ENCODE measurements around the gene ACTR1A.

ACTR1A gene

DNA sequence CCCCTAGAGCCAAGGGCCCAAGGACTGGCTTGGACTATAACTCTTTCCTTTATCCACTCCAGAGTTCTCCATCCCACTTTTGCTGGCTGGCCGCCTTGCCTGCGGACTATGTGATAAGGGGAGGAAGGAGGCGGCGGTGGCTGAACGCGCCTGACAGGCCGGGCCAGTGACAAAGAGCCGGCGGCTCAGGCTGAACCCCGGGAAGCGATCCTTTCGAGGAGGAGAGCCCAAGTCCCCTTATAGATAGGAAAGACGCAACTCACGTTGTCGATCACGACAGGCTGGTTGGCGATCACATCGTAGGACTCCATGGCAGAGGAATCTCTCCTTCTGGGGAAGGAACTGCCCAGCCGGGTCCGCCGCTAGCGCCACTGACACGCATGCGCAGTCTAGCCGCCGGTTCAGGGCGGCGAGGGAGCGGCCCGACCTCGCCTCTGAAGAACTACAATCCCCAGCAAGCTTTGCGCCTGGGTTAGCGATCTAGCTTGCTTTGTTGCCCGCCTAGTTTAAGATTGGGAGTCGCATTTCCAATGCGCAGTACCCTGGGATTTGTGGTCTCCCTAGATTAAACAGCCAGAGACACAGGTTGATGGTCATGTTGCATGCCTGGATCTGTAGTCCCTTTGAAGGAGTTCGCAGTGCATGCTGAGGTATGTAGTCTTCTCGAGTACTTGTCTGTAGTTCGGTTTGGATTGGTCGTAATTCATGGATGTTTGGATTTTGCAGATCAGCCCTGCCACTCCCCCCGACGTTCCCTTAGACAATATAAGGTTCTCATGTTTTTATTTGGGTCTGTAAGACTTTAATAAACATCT lies at the start of gene ACTR1A:
Gene ACTR1A (minus strand): TSS at position 376 of the 815 bp plus-strand sequence. CDS start 65 bp downstream, at position 311.
- TF ChIP-seq MYC (IDR thresholded peaks at IDR 0.05; ENCODE audit: low read depth, low read length): peak; percentile 89
- no peak for TF ChIP-seq CTCF (IDR thresholded peaks at IDR 0.05; ENCODE audit: low read depth, low read length)
- peak; percentile 70 for TF ChIP-seq POLR2A (IDR thresholded peaks at IDR 0.05; ENCODE audit: extremely low read depth, insufficient read length)
- TF ChIP-seq, protein P1, sequence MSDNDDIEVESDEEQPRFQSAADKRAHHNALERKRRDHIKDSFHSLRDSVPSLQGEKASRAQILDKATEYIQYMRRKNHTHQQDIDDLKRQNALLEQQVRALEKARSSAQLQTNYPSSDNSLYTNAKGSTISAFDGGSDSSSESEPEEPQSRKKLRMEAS (IDR thresholded peaks at IDR 0.05; ENCODE audit: low read depth, low read length): peak; percentile 83
- peak within 1 kb of the TSS; percentile 91 for H3K4me3 ChIP-seq (ENCODE audit: low read depth, low read length)
- peak; percentile 99 for DNase-seq (ENCODE audit: low read depth)

DNA sequence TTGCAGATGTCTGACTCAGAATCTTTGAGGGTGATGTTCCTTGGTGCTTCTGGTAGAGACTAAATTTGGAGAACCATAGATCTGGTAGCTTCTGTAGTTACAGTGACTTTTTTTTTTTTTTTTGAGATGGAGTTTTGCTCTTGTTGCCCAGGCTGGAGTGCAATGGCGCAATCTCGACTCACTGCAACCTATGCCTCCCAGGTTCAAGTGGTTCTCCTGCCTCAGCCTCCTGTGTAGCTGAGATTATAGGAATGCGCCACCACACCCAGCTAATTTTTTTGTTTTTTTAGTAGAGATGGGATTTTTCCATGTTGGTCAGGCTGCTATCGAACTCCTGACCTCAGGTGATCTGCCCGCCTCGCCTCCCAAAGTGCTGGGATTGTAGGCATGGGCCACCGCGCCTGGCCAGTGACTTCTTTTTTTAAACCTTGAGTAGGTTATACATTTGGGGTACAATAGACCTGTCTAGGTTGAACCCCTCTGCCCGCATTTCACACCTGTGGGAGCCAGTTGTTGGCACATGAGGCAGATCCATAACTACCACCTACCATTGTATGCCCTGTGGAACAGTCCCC lies 48.2 kb upstream of the ACTR1A start:
- no peak for TF ChIP-seq MYC (IDR thresholded peaks at IDR 0.05; ENCODE audit: low read depth, low read length)
- TF ChIP-seq, protein P1 (IDR thresholded peaks at IDR 0.05; ENCODE audit: low read depth, low read length): no peak
- no peak for TF ChIP-seq CTCF (IDR thresholded peaks at IDR 0.05; ENCODE audit: low read depth, low read length)
- TF ChIP-seq POLR2A (IDR thresholded peaks at IDR 0.05; ENCODE audit: extremely low read depth, insufficient read length): no peak
- DNase-seq (ENCODE audit: low read depth): no peak
- no peak overlapping the region for H3K4me3 ChIP-seq (ENCODE audit: low read depth, low read length)

GRCh38 chr10:102549549-102549948 lies 47.0 kb upstream of the ACTR1A start:
- no peak for TF ChIP-seq POLR2A (IDR thresholded peaks at IDR 0.05; ENCODE audit: extremely low read depth, insufficient read length)
- no peak for TF ChIP-seq CTCF (IDR thresholded peaks at IDR 0.05; ENCODE audit: low read depth, low read length)
- TF ChIP-seq, protein P1 (IDR thresholded peaks at IDR 0.05; ENCODE audit: low read depth, low read length): no peak
- TF ChIP-seq MYC (IDR thresholded peaks at IDR 0.05; ENCODE audit: low read depth, low read length): no peak
- no peak overlapping the region for H3K4me3 ChIP-seq (ENCODE audit: low read depth, low read length)
- no peak for DNase-seq (ENCODE audit: low read depth)

GRCh38 chr10:102546606-102547320 lies 44.3 kb upstream of the ACTR1A start:
- no peak overlapping the region for H3K4me3 ChIP-seq (ENCODE audit: low read depth, low read length)
- DNase-seq (ENCODE audit: low read depth): peak; percentile 52

More at GRCh38 chr10:102546606-102547320, 44.3 kb upstream of the ACTR1A start:
- TF ChIP-seq, protein P1 (IDR thresholded peaks at IDR 0.05; ENCODE audit: low read depth, low read length): no peak
- TF ChIP-seq CTCF (IDR thresholded peaks at IDR 0.05; ENCODE audit: low read depth, low read length) (no peak), POLR2A (IDR thresholded peaks at IDR 0.05; ENCODE audit: extremely low read depth, insufficient read length) (no peak), MYC (IDR thresholded peaks at IDR 0.05; ENCODE audit: low read depth, low read length) (no peak)

All from NB4 (cell line).